ENCODE measurements around the gene HS1BP3. TPM values are rescaled to one million over a fixed set of nuclear protein-coding genes. Genes with fewer than 3 reads are reported as not detected.
A peak's percentile ranks its signal among the peaks of the same experiment; 100 is the strongest.

Gene HS1BP3
- total and polyA plus RNA-seq, 2 of the 13 experiments (the other 11 are each of a cell fraction or from before 2014, with no cell fraction given), result 15.2 to 22.0 TPM

GRCh38 chr2:20593072-20594034 is 57.5 kb downstream of the HS1BP3 start (continued):
- peak; percentile 28; the same call in 1 of the 2 replicates for TF ChIP-seq ZBTB40 (IDR thresholded peaks at IDR 0.05)
- TF ChIP-seq ZBTB40 (CRISPR knock-in tag; IDR thresholded peaks at IDR 0.05), result peak; percentile 92
- TF ChIP-seq CSRNP2 (CRISPR knock-in tag; conservative IDR thresholded peaks at IDR 0.05; ENCODE audit: low read depth), result no peak
- peak; percentile 78; the same call in 1 of the 2 replicates for TF ChIP-seq TRAFD1 (CRISPR knock-in tag; IDR thresholded peaks at IDR 0.05; ENCODE audit: borderline replicate concordance)
- no peak for TF ChIP-seq MBNL3 (CRISPR knock-in tag; conservative IDR thresholded peaks at IDR 0.05)
- TF ChIP-seq ASH2L (IDR thresholded peaks at IDR 0.05; ENCODE audit: insufficient read length, low read depth, low read length), result peak; percentile 97
- no peak for TF ChIP-seq ZNF260 (CRISPR knock-in tag; IDR thresholded peaks at IDR 0.05; ENCODE audit: borderline replicate concordance, low read depth)
- TF ChIP-seq RORA (CRISPR knock-in tag; IDR thresholded peaks at IDR 0.05), result no peak
- no peak for TF ChIP-seq DZIP1 (CRISPR knock-in tag; IDR thresholded peaks at IDR 0.05)

All from HepG2 (cell line).